Stimulated activated CD8-positive, alpha-beta memory T cell treated with anti-CD3 and anti-CD28 coated beads, Interleukin-4, amount 100 ng/mL, for 24 hours (primary cell): ENCODE measurements around the gene NR1I2.

Experiments
- DNase-seq: peaks from one replicate; pipeline ENCODE4 v3.0.0-alpha.2; 2020; ENCODE audit warnings: low read depth

The NR1I2 gene

DNA sequence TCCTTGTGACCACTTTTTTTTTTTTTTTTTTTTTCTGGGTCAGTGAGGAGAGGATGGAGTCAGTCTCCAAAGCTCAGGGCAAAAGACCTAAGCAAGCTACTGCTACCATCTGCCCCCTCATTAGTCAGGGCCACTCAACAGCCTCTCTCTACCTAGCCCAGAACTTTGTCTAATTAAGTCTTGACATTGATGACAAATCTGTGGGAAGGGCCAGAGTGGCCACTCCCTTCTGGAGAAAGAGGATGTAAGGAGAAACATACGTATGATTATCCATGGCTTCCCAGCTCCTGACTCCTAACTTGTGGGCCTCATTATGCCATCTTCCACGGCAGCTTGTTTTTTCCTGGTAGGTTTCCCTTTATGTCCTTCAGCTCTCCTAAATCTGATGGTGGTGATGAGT, 37.9 kb downstream of the NR1I2 start:
- no peak for DNase-seq

DNA sequence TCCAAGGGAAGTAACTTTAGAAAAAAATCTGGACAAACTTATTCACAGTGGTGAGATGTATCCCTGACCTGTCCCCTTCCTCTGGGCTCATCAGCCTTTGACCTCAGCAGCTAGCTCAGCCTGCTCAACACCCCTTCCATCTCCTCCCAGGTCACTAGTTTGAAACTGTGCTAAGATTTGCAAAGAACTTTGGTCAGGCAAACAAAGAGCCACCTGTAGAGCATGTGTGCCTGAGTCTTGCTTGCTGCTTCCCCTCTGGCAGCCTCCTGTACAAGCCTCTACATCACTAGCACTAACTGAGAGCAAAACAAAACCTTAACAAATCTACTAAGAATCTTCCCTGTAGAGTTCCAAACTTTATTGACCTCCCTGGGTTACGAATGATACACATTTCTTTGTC, 43.9 kb downstream of the NR1I2 start:
- no peak for DNase-seq

DNA sequence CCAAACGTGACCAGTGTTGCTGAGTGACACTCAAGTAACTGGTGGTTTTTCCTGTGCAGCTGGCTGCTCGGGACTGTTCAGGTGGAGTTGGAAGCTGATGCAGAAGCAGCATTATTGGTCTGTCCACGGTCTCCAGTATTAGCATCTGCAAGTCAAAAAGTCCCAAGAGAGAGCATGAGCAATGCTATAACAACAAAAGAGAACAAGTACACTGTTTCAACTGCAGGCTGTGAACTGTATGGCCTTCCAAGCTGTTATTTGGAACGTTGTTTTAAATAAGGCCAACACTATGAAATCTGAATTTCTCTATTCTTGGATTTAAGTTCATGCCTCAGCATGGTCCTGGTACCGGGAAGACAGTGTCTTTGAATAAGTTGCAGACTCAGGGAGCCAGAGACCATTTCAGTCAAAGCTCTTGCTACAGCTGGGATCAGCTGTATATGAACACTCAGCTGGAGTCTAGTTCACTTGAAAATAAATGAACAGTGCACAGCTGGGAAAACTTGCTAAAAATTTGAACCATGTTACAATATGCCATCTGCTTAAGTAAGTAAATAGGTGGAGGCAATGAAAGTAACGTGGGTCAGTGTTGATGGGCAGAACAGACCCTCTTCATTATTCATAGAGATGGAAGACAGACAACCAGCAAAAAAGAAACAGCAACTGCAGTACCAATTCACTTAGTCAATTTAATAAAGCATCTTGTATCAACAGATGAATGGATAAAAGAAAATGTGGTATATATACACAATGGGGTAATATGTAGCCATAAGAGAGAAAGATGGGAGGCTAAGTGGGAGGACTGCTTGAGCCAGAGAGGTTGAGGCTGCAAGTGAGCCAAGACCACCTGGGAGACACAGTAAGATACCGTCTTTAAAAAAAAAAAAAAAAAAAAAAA, 45.1 kb downstream of the NR1I2 start:
- DNase-seq = no peak

- DNase-seq = no peak
Observed at GRCh38 chr3:119829420-119829819, 47.5 kb downstream of the NR1I2 start.

DNA sequence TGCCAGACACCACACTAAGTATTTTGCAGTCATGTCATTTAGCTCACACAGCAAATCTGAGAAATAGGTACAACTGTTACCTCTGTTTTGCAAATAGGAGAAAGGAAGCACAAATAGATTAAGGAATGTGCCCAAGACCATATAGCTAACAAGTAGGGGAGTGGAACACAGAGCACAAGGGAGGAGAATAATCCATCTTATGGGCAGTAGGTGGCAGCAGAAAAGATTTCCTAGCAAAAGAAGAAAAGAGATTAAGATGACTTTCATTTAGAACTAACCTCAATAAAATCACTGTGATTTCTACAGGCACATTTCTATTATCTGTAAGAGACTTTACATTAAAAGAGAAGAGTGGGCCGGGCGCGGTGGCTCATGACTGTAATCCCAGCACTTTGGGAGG, 49.1 kb downstream of the NR1I2 start:
- no peak for DNase-seq

DNA sequence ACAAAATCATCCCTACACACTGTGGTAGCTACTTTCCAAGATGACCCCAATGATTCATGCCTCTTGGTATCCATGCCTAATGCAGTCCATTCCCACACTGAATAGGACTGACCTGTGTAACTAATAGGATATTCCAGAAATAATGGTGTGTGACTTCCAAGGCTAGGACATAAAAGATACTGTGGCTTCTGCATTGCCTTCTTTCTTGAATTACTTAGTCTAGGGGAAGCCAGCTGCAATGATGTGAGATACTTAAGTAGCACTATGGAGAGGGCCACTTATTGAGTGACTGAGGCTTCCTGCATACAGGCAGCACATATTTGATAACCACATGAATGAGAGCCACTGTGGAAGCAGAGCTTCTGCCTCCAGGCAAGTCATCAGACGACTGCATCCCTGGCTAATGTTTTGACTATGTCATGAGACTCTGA, 50.1 kb downstream of the NR1I2 start:
- DNase-seq = no peak

GRCh38 chr3:119834754-119835370, 53.0 kb downstream of the NR1I2 start:
- DNase-seq = no peak

GRCh38 chr3:119835556-119835955, 53.7 kb downstream of the NR1I2 start:
- DNase-seq = no peak

DNA sequence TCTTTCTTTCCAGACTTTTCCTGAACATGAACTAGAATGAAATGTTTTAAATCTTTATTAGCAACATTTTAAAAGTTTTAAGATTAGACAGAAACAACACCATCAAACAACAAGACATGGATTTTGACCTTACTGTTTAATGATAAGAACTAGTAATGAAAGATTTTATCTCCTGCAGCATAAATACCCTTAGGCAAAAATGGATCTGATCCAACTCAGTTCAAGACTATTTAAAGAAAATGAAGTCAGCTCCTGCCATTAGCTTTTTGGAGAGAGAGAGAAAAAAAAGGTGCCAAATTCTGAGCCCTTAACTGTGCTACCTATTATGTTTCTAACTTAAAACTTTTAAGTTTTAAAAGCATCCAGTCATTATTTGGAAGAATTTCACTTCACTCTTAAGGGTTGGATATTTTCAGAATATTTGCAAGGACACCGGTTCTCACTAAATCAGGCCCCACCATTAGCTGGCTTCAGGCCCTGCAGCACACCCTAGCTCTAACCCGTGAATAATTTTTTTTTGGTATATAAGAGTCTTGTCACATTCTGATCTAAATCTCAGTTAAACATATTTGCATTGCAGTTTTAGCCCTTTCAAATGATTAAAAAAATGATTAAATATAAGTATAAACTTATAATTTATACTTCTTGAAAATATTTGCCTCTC, 60.0 kb downstream of the NR1I2 start:
- no peak for DNase-seq

DNA sequence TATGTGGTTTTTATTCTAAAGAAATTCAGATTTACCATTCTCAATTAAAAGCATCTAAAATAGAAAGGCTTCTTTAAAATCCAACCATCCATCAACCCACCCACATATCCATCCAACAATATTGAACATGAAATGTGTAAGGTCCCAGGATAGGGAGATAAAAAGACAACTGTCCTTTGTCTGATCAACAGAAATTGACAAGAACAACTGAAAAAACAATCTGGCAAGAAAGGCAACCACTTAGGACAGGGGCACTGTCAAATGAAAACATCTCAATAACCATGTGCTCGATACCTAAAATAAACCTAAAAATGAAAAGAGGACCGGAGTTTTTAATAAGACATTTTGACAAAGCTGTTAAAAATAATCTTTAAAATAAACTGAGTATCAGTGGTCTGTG, 67.2 kb downstream of the NR1I2 start:
- DNase-seq = no peak

DNA sequence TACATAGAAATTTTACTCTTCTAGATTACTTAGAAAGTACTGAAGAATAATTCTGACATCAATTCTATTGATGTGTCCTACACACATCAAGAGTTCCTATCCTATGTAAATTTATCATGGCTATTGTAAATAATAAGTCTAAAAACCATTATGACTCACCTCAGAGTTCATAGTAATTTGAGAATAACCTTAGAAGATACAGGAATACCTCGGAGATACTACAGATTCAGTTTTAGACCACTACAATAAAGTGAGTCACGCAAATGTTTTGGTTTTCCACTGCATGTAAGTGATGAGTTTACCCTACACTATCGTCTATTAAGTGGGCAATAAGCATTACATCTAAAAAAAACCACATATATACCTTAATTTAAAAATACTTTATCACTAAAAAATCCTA, 74.8 kb downstream of the NR1I2 start:
- no peak for DNase-seq

- DNase-seq = no peak
Observed at GRCh38 chr3:119858957-119859356, 77.1 kb downstream of the NR1I2 start.

DNA sequence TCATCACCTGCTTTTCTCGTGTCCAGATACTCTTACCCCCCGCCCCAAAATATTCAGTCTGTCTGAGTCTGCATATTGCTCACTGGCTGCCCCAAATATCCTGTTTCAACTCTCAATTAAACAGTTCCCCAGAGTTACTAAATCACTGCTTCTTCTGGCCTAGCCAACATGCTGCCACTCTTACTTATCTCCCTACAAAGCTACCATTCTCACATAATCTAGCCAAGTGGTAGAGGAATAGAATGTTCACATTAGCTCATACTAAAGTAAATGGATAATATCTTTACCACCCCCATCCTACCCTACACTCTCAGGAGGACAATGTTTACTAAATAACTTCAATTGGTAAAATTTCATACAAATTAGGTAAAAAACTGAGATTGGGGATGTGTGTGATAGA, 77.8 kb downstream of the NR1I2 start:
- no peak for DNase-seq

DNA sequence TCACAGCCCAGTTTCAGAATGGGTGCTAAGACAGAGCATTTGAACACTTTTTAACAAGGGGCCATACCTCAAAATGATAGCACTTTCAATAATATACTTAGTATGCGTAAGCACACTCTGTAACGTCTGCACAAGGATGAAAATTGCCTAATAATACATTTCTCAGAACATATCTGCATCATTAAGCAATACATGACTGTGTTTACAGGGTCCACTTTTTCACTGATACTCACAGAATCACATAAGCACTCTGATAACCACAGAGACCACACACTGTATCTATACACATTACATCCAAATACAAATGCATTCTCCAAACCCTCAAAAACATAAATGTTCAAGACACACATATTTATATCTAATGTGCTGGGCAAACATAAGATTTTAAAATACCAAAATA, 79.8 kb downstream of the NR1I2 start:
- no peak for DNase-seq

DNA sequence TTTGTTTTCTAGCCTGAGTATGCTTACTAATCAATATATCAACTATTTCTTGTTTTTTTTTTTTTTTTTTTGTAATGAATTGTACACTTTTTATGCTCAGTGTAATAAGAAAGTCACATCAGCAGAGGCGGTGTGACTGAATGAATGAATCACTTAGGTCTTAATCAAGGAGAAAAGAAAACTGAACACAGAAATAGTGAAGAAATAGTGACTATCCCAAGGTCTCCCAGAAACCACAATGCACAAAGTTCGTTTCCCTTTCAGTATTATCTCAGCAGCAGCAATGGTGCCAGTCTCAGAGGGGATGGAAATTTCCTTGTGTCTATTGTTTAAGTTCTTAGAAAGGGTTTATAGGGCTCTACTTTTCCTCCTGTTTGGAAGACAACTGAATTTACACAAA, 80.7 kb downstream of the NR1I2 start:
- no peak for DNase-seq

DNA sequence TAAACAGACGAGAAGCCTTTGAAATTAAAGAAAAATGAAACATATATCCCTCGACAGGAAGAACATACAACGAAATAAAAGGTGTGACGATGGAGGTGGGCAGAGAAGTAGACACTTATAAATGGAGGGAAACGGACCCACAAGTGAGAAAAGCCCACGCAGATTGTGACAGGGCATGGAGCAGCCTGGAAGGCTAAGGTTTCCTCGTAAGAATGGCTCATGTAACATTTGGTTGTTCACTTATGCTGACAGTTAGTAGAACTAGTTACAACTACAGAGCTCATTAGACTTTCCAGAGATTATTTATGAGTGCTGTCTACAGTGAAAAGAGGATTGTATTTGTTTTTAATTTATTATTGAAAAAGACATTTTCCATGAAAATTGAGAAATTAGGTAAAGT, 82.6 kb downstream of the NR1I2 start:
- no peak for DNase-seq
